Measurements from ENCODE around the gene NCKAP5.

The NCKAP5 gene

DNA sequence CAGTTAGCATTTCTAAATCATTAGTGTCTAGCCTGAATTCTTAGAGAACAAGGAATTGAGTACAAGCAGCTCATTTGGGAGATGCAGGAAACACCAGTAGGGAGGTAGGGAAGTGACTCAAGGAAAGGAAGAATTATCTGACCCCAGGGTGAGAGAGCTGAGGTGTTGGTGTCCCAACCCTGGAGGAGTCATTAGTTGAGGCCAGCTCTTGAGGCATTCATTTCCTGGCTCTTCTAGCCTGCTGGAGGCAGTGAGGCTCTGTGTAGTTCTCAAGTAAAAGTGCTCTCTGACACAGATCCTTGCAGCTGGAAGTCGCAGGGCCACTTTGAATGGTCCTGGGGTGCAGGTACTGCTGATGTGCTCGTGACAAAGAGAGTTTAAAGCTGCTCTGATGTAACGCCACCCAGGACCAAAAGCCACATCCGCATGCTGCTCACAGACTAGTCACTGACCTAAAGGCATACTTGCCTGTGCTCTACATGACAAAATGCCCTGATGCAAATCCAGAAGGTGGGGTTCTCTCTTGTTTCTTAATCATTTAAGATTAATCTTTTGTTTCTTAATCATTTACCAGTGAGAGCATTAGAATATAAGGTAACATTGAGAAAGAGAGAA, 598.8 kb downstream of the NCKAP5 start:
- DNase-seq: no peak

DNA sequence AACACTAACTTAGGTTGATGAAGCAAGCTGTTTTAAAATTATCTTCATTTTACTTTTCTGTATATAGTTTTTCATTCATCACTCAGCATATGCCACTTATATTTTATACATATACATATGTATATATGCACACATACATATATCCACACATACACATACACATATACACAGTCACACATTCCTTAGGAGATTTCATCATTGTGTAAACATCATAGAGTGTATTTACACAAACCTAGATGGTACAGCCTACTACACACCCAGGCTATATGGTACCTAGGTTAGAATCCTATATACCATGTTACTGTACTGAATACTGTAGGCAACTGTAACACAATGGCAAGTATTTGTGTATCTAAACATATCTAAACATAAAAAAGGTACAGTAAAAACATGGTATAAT, 602.8 kb downstream of the NCKAP5 start:
- no peak for DNase-seq

DNA sequence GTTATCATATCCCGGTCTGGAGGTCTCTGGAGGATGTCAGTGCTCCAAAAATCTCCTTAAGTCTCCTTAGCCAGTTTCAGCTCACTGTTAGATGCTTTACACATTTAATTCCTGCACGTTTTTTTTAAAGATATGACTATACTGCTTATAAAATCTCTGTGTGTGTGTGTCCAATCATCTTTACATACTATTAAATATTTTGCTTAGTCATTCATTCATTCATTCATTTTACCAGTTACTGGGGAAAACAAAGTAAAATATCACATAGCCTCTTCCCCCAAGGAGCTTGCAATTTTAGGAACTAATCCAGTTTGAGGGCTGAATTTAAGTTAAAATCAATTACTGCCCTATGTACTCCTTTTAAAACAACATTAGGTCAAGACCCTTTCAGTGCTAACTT, 605.1 kb downstream of the NCKAP5 start:
- no peak for DNase-seq

DNA sequence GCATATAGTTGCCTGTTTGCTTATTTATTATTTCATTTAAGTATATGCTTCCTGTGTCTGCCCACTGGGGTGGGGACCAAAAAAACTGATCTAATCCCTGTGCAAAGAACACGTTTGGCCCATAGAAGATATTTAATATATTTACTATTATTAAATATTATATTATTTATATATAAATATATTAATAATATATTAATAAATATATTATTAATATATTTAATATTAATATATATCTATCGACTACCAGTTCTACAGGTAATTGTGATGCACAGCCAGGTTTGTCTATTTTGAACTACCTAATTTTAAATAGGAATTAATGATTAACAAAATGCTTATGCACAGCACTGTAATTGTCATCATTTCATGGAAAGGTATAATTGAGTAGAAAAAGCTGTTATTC, 609.4 kb downstream of the NCKAP5 start:
- DNase-seq: no peak

DNA sequence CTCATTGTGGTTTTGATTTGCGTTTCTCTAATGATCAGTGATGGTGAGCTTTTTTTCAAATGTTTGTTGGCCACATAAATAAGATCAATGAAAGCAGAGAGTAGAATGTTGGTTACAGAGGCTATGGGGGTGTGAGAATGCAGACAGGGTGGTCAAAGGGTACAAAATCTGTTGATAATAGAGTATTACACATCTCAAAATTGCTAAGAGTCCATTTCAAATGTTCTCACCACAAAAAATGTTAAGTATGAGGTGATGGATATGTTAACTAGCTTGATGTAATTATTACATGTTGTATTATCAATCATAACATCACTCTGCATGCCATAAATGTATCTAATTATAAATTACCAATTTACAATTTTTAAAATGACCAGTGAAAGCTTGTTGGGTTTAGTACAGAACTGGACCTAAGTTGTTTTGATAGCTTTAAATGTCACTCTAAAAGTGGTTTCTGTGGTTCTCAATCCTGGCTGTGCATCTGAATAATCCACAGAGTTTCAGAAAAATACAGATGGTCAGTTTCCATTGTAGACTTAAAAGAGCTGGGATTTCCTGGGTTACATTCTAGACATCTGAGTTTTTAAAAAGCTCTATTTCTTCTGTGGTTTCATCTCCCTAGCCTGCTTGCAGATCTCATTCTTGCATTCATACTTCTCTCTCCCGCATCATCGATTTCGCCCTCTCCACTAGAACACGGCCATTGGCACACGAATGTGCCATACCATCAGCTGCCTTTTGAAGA, 612.2 kb downstream of the NCKAP5 start:
- DNase-seq: no peak

DNA sequence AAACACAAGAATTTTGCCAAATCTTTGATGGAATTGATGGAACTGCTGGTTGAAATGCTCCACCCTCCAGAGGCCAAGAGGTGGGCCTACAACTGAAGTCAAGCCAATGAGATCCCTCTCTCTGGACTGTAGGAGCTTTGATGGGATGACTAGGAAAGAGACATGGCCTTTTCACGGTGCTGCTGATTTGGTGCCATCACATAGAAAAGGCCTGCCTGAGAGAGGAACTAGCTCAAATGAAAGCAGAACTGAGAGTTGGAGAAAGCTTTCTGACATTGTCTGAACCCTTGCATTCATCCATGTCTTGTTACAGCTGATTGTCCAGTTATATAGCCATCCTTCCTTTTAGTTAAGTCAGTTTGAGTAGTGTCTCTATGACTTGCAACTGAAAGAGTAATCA, 614.5 kb downstream of the NCKAP5 start:
- no peak for DNase-seq

DNA sequence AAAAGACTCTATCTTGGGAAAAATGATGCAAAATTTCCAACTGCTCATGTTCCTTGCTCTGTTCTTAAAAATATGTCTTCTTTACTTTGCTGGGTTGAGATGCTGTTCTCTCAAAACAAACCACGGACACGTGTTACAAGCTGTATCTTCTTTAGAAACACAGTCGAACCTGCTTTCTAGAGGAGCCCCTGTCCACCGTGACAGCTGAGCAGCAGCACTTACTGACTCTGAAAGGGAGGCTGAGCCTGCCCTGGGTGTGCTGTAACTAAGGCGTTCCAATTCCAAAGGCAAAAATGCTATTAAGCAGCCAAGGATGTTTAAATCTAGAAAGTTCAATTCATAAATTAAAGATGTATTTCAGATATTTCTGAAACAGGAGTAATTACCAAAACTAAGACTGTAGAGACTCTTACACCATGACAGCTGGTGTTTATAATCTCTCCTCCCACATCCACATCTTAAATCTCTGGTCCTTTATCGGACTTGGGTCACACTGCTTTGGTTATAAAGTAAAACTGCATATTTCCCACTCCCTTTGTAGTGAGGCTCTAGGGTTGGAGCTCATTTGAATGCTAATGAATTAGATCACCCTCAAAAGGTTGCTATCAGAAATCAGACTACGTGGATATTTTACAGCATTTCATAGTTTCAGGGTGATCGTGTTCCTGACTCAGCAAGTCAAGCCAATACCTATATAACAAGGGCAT, 617.1 kb downstream of the NCKAP5 start:
- no peak for DNase-seq

DNA sequence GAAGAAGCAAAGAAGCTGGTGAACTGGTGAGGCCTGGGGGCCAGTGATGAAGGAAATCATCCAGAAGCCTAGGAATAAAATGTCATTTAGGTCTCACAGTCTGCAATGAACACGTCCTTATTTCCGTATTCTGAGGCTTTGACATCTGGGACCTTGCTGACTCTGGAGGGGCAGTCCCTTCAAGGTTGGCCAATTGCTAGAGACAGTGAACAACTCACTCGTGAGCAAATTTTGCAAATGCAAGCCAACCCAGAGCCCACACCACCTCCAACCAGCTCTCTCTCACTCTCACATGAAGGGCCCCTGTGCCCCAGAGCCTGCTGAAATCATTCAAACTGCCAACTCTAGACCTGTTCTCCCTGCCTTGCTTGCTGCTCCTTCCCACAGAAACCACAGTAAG, 619.2 kb downstream of the NCKAP5 start:
- no peak for DNase-seq

DNA sequence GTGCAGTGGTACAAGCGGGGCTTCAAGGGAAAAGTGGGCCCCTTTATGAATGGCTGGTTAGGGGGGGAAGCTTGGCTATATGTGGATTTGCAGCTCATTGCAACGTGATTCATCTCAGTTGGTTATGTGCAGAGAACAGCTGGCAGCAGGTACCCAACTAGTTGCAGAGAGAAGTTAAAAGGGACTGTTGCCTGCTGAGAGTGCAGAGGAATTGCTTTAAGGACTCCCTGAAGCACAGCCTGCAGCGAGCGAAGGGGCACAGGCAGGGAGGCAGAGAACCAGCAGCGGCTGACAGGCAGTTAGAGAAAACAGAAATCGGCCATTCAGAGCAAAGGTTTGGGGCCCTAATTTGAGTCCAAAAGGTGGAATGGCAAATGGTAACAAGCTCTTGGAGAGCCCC, 620.1 kb downstream of the NCKAP5 start:
- DNase-seq: no peak

DNA sequence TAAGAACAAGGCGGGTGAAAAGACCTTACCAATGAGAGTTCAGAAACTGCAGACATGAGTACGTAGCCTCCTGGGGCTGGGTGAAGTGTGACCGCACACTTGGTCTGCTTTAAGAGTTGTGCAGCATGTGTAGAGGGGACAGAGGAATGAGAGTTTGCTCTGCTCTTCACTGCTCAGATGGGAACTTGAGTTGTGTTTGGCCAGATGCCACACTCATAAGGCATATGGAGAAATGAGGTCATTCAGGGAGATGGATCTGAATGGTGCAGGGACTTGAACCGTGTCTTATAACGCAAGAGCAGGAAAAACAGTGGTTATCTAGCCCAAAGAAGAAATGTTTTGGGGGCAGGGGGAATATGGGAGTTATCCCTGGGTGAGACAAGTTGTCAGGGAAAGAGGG, 624.4 kb downstream of the NCKAP5 start:
- peak; percentile 24 for DNase-seq

DNA sequence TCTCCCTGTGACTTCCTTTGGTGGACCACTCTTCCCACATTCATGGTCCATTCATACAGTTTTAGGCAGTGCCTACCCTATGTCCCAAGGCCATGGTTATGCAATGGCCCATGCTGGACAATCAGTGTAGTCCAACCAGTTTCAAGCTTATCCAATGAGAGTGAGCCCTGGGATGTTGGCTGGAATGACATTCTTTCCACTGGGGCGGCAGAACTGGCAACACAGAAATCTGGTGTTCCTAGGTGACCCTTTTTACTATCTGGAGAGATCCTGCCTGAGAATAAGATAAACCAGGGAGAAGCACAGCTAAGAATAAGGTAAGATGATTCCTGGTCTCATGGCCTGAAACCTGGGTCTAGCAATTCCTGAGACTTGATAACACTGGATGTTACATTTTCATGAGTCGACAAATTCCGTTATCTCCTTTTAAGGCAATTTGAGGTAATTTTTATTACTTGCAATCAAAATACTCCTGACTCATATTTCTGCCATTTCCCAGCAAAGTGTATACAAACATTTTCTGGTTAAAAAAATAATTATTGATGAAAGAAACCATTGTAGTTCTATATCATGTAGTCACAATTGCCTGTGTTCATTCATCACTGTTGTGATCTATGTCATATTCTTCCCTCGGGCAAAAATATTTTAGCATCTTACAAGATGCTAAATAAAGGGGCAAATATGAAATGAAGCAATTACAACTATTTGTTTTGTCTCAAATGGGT, 626.8 kb downstream of the NCKAP5 start:
- DNase-seq: no peak

DNA sequence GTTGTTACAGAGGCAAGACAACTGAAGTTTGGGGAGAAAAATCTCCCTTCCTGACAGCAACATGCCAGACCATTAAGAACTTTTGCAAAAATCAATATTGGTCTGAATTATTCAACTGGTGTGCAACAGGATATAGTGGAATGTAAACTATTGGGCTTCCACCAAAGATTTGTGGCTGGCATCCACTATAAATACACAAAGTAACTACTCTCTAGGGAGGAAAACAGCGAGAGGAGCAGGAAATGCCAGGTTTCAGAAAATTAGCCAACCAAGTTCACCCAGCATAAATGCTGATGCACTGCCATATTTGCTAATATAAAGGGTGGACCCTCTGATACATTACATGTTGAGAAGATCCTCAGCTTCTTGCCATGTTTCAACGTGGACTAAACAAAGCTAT, 630.6 kb downstream of the NCKAP5 start:
- no peak for DNase-seq

DNA sequence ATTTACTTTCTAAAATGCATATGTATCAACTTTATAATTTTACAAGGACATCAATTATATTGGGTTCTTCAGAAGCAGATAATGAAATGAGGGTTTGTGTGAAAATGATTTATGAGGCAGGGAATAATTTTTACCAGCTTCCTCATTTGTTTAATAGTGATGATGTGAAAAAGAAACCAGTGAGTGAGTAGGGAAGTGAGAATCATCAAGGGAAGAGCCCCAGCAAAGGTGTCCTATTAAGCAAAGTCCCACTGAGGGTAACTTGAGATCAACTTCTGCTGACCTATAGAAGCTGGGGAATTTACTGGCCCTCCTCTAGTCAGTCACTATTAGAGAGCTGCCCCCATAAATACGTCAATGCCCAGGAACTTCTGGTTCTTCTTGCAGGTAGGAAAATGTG, 631.5 kb downstream of the NCKAP5 start:
- DNase-seq: no peak

DNA sequence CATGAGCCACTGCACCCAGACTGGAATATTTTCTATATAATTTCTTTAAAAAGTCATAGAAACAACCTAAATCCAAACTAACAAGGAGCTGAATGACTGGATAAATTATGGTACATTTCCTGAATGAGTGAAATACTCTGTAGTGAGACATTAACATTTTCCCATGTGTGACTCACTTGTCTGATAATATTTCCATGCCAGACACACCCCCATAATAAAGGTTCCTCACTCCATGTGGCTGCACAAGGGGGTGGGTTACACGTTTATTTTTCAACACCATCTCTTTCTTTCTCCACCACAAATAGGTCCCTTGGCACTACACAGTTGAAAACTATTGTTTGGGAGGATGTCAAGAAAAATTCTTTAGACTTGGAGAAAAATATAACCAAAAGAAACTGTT, 632.0 kb downstream of the NCKAP5 start:
- DNase-seq: no peak

DNA sequence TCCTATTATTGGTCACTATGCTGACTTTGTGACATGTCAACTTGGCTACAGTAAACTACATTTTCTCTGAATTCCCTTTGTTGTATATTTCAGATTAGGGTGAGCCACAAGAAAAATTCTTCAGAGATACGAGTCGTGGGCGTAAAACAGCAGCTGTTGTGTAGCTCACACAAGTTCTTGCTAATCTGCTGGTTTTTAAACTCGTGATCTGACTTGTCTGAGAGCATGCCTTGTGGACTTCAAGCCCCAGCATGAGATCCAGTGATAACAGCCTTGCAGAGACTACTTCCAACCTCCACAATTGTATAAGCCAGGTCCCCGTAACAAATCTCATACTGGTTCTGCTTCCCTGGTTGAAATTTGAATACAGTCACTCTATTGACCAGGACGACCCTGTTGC, 638.5 kb downstream of the NCKAP5 start:
- no peak for DNase-seq

DNA sequence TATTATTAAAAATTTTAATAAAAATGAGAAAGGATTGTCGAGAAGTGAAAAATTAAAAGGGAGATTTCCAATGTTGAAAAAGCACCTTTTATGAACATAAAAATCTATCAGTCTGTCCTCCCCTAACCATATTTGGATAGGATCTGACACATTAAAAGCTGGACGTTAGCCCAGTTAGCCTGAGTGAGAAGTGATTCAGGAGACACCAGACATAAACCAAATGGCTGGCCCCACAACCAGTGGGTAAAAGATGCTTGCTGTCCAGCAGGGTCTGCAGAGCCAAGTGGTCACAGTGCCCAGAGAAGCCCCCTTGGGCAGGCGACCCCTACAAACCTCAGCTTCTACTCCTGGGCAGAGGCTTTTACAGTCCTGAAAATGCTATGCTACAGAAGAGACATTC, 644.5 kb downstream of the NCKAP5 start:
- DNase-seq: no peak

DNA sequence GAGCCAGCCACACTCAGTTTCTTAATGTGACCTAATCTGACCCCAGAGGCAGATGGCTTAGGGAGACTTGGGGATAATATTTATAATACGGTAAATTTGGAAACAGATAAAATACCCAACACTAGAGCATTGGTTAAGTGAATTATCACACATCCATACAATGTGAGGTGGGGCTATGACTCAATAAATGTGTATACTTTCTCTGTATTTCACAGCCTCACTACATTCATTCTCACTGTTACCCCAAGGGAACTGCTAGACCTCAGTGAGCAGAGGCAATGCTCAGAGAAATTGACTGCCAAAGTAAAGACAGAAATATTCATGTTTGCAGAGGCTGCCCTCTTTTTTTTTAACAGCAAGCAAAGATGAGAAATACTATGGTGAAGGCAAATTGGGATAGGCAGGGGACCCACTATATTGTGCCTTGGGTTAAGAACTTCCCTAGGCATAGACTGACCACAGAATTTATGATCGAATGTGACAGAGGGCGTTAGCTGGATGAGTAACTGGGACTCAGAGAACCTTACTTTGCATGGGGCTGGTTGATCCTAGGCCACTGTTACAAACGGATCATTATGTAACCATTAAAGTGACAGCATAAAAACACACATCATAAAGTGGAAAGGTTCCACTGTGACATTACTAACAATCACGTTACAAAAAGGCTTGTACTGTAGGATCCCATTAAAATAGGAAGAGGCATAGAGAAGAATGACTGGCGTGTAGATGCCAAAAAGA, 652.3 kb downstream of the NCKAP5 start:
- no peak for DNase-seq

DNA sequence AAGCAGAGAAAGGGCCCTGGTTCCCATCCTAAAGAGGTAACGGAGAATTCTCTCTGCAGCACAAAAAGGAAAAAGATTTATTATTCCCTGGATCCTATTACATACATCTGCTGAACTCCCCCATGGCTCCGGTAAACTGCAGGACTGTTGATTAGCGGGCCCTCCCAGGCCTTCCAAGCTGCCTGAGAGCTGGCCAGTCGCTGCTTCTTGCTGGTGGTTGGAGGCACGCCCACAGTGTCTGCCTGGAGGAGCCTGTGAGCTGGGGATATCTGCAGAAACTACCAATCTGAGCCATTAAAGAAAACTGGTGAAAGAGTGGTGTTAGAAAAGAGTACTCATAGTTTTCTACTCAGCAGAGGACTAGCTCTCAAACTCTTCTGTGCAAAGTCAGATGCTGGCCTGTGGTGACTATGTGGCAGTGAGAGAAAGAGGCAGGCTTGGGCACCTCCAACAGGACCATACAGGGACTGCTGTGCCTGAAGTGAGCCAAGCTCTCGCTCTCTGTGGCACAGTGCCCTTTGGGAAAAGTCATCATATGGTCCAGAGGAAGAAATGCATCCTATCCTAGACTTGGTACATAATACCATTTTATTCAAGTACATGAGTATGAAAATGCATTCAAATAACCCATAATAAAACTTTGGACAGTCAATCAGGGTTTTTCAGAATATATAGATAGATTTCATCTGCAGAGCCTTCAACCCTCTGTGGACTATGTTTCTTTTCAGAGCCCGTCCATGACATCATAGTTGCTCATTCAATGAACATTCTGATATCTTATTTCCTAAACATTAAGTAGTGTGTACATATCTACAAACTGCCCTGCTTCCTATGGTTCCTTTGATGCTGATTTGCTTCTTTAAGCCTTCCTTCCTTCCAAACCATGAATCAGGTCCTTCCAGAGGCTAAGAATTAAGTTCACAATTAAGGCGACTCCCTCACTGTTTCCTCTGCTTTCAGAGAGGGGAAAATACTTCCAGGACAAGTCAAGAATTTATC, 656.2 kb downstream of the NCKAP5 start:
- no peak for DNase-seq

DNA sequence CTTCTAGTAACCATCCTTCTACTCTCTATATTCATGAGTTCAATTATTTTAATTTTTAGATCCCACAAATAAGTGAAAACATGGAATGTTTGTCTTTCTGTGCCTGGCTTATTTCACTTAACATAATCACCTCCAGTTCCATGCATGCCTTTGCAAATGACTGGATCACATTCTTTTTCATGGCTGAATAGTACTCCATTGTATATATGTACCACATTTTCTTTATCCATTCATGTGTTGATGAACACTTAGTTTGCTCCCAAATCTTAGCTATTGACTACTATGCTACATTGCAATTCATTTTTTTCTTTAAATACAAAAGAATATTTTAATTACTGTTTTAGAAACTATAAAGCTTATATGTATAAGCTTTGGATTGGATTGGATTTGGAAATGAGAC, 657.8 kb downstream of the NCKAP5 start:
- no peak for DNase-seq

DNA sequence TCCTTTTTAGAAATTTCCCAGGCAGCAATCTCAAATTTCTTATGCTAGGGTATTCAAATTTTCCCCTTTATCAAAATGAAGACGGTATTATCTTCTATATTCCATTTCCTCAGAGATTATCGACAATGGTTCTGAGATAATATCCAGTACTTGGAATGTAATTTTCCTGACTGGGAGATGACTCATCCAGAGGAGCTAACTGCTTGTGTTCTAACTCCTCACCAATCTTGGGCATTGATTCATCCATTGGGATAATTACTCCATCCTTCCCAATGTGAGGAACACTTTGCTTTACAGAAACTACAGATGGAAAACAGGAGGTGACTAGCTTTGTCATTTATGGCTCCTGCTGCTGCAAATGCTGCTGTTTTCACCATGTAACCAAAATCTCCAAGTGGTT, 658.8 kb downstream of the NCKAP5 start:
- DNase-seq: no peak

DNA sequence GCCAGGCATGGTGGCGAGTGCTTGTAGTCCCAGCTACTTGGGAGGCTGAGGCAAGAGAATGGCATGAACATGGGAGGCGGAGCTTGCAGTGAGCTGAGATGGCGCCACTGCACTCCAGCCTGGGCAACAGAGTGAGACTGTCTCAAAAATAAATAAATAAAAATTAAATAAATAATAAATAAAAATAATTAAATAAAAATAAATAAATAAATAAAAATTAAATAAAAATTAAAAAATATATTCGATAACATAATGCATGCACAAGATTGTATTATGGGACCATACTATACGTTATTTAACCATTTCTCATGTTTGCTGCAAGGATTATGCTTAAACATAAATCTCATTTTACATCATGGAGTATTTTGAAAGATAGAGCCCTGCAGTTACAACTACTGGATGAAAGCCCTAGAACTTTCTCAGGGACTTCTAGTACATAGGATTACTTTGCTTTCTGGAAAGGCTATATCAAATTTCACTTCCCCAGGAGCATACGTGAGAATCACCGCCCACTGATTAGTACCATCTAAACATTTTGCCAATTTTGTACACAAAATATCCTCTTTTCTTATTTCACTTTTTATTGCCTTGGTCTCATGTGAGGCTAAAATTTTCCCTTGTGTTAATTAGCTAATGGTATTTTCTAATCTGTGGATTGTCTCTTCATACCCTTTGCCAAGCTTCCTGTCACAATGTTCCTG, 664.0 kb downstream of the NCKAP5 start:
- no peak for DNase-seq
